Measurements from ENCODE around the gene CDCP1.

DNA sequence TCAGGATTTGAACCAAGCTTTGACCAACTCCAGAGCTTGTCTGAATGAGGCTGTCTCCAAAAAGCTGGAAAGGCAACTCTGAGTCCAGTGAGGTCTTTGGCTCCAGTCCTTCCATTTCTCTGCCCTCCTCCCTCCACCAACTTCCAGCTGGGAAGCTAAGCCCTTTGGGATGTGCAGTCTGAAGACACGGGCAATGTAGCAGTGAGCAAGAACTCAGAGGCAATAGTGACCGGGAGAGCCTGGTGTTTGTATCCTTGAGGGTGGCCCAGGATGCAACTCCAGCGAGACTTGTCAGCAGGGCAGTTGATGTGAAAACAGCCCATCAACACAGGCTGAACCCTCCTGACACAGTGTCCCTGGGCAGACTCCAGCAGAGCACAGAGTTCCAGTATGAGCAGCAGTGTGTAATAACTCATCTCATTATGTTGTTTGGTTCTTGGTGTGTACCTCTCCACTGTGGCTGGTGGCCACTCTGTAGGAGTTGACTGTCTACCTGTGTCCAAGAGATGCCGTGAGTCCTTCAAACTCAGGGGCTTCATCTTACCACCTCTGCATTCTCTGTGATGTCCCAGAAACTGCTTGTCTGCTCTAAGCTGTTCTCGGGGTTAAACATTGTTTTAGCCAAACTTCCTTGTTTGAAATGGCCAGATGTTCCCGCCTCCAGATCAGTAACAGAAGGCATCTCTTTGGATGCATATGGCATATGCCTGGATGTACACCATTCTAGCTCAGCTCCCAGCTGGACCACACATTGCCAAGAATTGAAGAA, 6.6 kb downstream of the CDCP1 start:
- no peak for TF ChIP-seq GATA2 (IDR thresholded peaks at IDR 0.05; ENCODE audit: low read depth, low read length)
- no peak for TF ChIP-seq GATA3 (IDR thresholded peaks at IDR 0.05; ENCODE audit: low read depth, low read length)

Data from SH-SY5Y (cell line).